SK-N-SH (cell line): ENCODE results near the gene NFATC2IP. TPM values are rescaled to one million over a fixed set of nuclear protein-coding genes. Genes with fewer than 3 reads are reported as not detected.
A peak's percentile ranks its signal among the peaks of the same experiment; 100 is the strongest.

ENCODE experiments used
- CTCF ChIA-PET: fragments of 300-600, 350-600 bp; formaldehyde crosslinking; extraction: SDS; loops from one replicate; lab custom pipeline; 2021; lab: Yijun Ruan, JAX
- POLR2A ChIA-PET: fragments of 350-600 bp; sonication (Branson Sonifier 250); formaldehyde crosslinking; extraction: SDS; loops from one replicate; lab custom pipeline; 2020; ENCODE audit warnings: antibody characterized with exemption, inconsistent platforms; lab: Yijun Ruan, JAX
- DNase-seq: peaks from one replicate; pipeline ENCODE4 v3.0.0; 2012
- H2AFZ ChIP-seq: fragments of 200-600 bp; sonication (generic); 2 replicates; pipeline ENCODE4 v1.8.1; 2016; ENCODE audit warnings: antibody characterized with exemption, mild to moderate bottlenecking, low read depth
- H3F3A ChIP-seq: fragments of 200-600 bp; sonication (generic); replicated peaks from 2 replicates; pipeline ENCODE3; 2016; ENCODE audit warnings: antibody characterized with exemption, mild to moderate bottlenecking; ENCODE audit not compliant: insufficient read depth
- H3K27ac ChIP-seq, 2 experiments: fragments of 200-500 bp in 1 of 2; fragments of 200-600 bp in 1 of 2; sonication (Bioruptor generic) in 1 of 2; sonication (generic), shearing (Covaris generic) in 1 of 2; 2 replicates each; pipeline versions ENCODE4 v1.5.1 to v1.6.1; 2014 to 2016; ENCODE audit warnings: low read depth in 2 of 2, inconsistent platforms in 1 of 2, low read length in 1 of 2, mild to moderate bottlenecking in 1 of 2, mixed read lengths in 1 of 2
- H3K27me3 ChIP-seq: fragments of 200-600 bp; sonication (generic), shearing (Covaris generic); 2 replicates; pipeline ENCODE4 v1.6.1; 2016; ENCODE audit warnings: mixed run types; ENCODE audit not compliant: insufficient read depth
- H3K36me3 ChIP-seq, 2 experiments: fragments of 200-500 bp in 1 of 2; fragments of 200-600 bp in 1 of 2; sonication (Bioruptor generic) in 1 of 2; sonication (generic) in 1 of 2; replicated peaks in 1 of 2; 2 replicates each; pipeline versions ENCODE3 to v1.5.1; 2014 to 2016; ENCODE audit warnings: low read length in 1 of 2, mild to moderate bottlenecking in 1 of 2; ENCODE audit not compliant: insufficient read depth in 2 of 2, control insufficient read depth in 1 of 2
- H3K4me1 ChIP-seq, 2 experiments: fragments of 200-500 bp in 1 of 2; fragments of 200-600 bp in 1 of 2; sonication (Bioruptor generic) in 1 of 2; sonication (generic), shearing (Covaris generic) in 1 of 2; 2 replicates each; pipeline versions ENCODE4 v1.5.1 to v1.6.1; 2014 to 2016; ENCODE audit warnings: low read depth in 1 of 2, low read length in 1 of 2, mixed run types in 1 of 2; ENCODE audit not compliant: insufficient read depth in 2 of 2, control insufficient read depth in 1 of 2
- H3K4me2 ChIP-seq: fragments of 200-600 bp; sonication (generic), shearing (Covaris generic); 2 replicates; pipeline ENCODE4 v1.6.1; 2017; ENCODE audit warnings: mixed run types
- H3K4me3 ChIP-seq, 2 experiments: fragments of 200-500 bp in 1 of 2; fragments of 200-600 bp in 1 of 2; sonication (Bioruptor generic) in 1 of 2; sonication (generic), shearing (Covaris generic) in 1 of 2; 2 replicates each; pipeline versions ENCODE4 v1.5.1 to v1.8.1; 2014 to 2016; ENCODE audit warnings: low read depth in 2 of 2, inconsistent platforms in 1 of 2, low read length in 1 of 2, mild to moderate bottlenecking in 1 of 2, mixed read lengths in 1 of 2, moderate library complexity in 1 of 2
- H3K79me2 ChIP-seq: fragments of 200-600 bp; sonication (generic); 2 replicates; pipeline ENCODE4 v1.8.1; 2017; ENCODE audit warnings: mild to moderate bottlenecking; ENCODE audit not compliant: insufficient read depth
- H3K9ac ChIP-seq: fragments of 200-600 bp; sonication (generic); 2 replicates; pipeline ENCODE4 v1.6.1; 2017; ENCODE audit warnings: mixed run types
- H3K9me2 ChIP-seq: fragments of 200-600 bp; sonication (generic); 2 replicates; pipeline ENCODE4 v1.6.1; 2017; ENCODE audit warnings: mixed run types
- H3K9me3 ChIP-seq: fragments of 200-600 bp; sonication (generic); 2 replicates; pipeline ENCODE4 v1.6.1; 2017; ENCODE audit warnings: mixed run types, mild to moderate bottlenecking, moderate library complexity
- H4K20me1 ChIP-seq: fragments of 200-600 bp; sonication (generic); 2 replicates; pipeline ENCODE4 v1.6.1; 2017; ENCODE audit warnings: mild to moderate bottlenecking, mixed run types; ENCODE audit not compliant: insufficient read depth
- EP300 ChIP-seq, 2 experiments: IDR thresholded peaks; 2 replicates each; pipeline versions ENCODE4 v1.4.0 to v1.6.1; 2012; ENCODE audit warnings: borderline replicate concordance in 1 of 2, low read depth in 1 of 2, low read length in 1 of 2
- GATA2 ChIP-seq: sonication (generic); formaldehyde crosslinking; IDR thresholded peaks from 2 replicates; pipeline ENCODE4 v1.5.0; 2020; ENCODE audit warnings: mild to moderate bottlenecking, missing genetic modification reagents
- MXI1 ChIP-seq: IDR thresholded peaks from 2 replicates; pipeline ENCODE4 v1.6.1; 2012; ENCODE audit warnings: mild to moderate bottlenecking, low read depth, low read length, improper control_type of control experiment
- NRF1 ChIP-seq: IDR thresholded peaks from 2 replicates; pipeline ENCODE4 v1.6.1; 2012; ENCODE audit warnings: low read depth, mild to moderate bottlenecking, low read length
- RXRA ChIP-seq: IDR thresholded peaks from 2 replicates; pipeline ENCODE4 v1.4.0; 2012; ENCODE audit warnings: low read depth, mild to moderate bottlenecking, borderline replicate concordance
- SIN3A ChIP-seq: IDR thresholded peaks from 2 replicates; pipeline ENCODE4 v1.6.1; 2012; ENCODE audit warnings: low read depth, mild to moderate bottlenecking, low read length, moderate library complexity, borderline replicate concordance
- TAF1 ChIP-seq: IDR thresholded peaks from 2 replicates; pipeline ENCODE4 v1.6.1; 2012; ENCODE audit warnings: low read depth, mild to moderate bottlenecking, low read length, moderate library complexity, borderline replicate concordance
- WGBS: methylation state at CpG from one replicate; pipeline ENCODE4 v1.1.6; 2017; ENCODE audit warnings: low lambda C conversion rate; 5-methylcytosine and 5-hydroxymethylcytosine counted together
- polyA plus RNA-seq, 3 experiments: library from polyadenylated mRNA; depleted of rRNA; stranded (reverse); fragments of >200 nt; gene quantifications; 2 replicates each; pipeline ENCODE4 v1.2.3, GENCODE V29; 2012
- TF ChIP-seq, protein P1 (sequence below): IDR thresholded peaks from 2 replicates; pipeline ENCODE4 v1.4.0; 2012; ENCODE audit warnings: low read depth, borderline replicate concordance
- TF ChIP-seq, protein P2 (sequence below): fragments of 200-600 bp; sonication (generic); IDR thresholded peaks from 2 replicates; pipeline ENCODE4 v1.6.1; 2017; ENCODE audit warnings: antibody characterized with exemption, mild to moderate bottlenecking, moderate library complexity
- TF ChIP-seq, protein P3 (sequence below): IDR thresholded peaks from 2 replicates; pipeline ENCODE4; 2012

NFATC2IP gene
- polyA plus RNA-seq, 1 of the 3 experiments (the other 2 are of a cell fraction) = 41.9 TPM

DNA sequence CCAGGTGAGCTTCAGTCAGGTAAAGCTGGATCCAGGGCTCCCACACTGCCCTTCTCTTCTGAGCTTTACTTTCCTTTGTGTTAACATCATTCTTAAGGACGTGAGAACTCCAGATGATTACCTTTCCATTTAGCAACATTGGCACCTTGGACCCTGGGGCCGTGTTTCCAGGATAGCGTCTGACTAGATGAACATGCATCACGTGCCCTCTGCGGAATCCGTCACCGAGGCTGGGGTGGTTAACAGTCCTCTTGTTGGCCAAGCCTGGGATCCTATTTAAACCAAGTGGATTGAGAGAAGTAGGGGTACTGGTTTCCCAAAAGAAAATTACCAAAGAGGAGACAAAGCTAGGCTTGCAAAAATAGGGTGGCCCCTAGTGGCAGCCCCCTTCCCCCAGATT is 30.2 kb downstream of the NFATC2IP start (continued):
- TF ChIP-seq, protein P1, sequence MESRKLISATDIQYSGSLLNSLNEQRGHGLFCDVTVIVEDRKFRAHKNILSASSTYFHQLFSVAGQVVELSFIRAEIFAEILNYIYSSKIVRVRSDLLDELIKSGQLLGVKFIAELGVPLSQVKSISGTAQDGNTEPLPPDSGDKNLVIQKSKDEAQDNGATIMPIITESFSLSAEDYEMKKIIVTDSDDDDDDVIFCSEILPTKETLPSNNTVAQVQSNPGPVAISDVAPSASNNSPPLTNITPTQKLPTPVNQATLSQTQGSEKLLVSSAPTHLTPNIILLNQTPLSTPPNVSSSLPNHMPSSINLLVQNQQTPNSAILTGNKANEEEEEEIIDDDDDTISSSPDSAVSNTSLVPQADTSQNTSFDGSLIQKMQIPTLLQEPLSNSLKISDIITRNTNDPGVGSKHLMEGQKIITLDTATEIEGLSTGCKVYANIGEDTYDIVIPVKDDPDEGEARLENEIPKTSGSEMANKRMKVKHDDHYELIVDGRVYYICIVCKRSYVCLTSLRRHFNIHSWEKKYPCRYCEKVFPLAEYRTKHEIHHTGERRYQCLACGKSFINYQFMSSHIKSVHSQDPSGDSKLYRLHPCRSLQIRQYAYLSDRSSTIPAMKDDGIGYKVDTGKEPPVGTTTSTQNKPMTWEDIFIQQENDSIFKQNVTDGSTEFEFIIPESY = no peak

DNA sequence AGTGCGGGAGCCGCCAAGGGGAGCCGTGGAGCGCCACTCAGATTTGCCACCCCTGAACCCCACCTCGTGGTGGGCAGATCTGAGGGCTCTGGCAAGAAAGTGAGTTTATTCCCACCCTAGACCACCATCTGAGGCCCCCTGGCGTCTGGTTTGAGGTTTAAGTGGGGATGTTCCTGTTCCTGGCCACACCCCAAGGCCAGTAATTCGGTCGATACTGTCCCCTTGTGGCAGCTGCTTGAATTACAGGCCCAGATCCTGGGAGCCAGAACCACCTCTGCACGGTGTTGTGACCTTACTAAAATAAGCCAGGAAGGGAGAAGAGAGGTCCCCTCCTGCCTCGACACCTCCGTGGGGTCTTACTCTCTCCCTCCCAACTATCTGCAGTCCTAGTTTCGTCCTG is 30.8 kb downstream of the NFATC2IP start:
- 80% methylated on average over 5 of the region's 12 CpGs for WGBS
- Histone ChIP-seq H3K9ac (no peak overlapping the region), H3K4me2 (no peak overlapping the region), H3K9me2 (no peaks in the 10 kb centered on the region), H3K4me3 (no peak overlapping the region), H3K36me3 (peaks cover 13 to 16% of the 10 kb centered on the region in 2 experiments), H3K4me1 (no peaks in the 10 kb centered on the region), H3K79me2 (peaks cover 10% of the 10 kb centered on the region), H3K27ac (no peak overlapping the region), H2AFZ (no peak overlapping the region), H3K9me3 (no peaks in the 10 kb centered on the region), H3F3A (no peaks in the 10 kb centered on the region), H4K20me1 (no peaks in the 10 kb centered on the region), H3K27me3 (no peaks in the 10 kb centered on the region)
- DNase-seq = peak; percentile 72
- TF ChIP-seq GATA2 (no peak), SIN3A (no peak), EP300 (IDR thresholded peaks at IDR 0.05; ENCODE audit: borderline replicate concordance in 1 of 2, low read depth in 1 of 2, low read length in 1 of 2) (no peak), RXRA (no peak), MXI1 (no peak)
- TF ChIP-seq, protein P2, sequence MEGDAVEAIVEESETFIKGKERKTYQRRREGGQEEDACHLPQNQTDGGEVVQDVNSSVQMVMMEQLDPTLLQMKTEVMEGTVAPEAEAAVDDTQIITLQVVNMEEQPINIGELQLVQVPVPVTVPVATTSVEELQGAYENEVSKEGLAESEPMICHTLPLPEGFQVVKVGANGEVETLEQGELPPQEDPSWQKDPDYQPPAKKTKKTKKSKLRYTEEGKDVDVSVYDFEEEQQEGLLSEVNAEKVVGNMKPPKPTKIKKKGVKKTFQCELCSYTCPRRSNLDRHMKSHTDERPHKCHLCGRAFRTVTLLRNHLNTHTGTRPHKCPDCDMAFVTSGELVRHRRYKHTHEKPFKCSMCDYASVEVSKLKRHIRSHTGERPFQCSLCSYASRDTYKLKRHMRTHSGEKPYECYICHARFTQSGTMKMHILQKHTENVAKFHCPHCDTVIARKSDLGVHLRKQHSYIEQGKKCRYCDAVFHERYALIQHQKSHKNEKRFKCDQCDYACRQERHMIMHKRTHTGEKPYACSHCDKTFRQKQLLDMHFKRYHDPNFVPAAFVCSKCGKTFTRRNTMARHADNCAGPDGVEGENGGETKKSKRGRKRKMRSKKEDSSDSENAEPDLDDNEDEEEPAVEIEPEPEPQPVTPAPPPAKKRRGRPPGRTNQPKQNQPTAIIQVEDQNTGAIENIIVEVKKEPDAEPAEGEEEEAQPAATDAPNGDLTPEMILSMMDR = peak; percentile 57
- TF ChIP-seq, protein P1 = no peak
- ChIA-PET POLR2A (no interaction called here), CTCF (no interaction called here)

DNA sequence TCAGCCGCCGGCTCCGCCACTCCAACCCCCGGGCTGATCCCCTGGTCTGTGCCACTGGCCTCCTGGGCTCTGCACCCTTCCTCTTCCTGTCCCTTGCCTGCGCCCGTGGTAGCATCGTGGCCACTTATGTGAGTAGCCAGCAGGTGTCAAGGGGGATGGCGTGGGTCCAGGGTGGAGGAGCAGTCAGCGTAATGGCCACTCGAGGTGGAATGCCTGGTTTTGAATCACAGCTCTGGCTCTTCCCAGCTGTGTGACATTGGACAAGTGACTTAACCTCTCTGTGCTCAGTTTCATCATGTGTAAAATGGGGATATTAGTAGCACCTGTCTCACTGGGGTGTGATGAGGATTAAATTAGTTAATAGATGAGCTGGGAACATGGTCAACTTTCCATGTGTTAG is 31.7 kb downstream of the NFATC2IP start:
- Histone ChIP-seq H3K9me3 (no peaks in the 10 kb centered on the region), H3K4me2 (no peak overlapping the region), H4K20me1 (no peaks in the 10 kb centered on the region), H3K79me2 (peaks cover under 1% of the 10 kb centered on the region; the same call in 1 of the 2 replicates), H3K4me1 (no peaks in the 10 kb centered on the region), H3K27me3 (no peaks in the 10 kb centered on the region), H3K36me3 (peaks cover 16 to 22% of the 10 kb centered on the region in 2 experiments), H3K27ac (no peak overlapping the region), H3K4me3 (no peak overlapping the region), H3F3A (no peaks in the 10 kb centered on the region), H2AFZ (no peak overlapping the region), H3K9me2 (no peaks in the 10 kb centered on the region), H3K9ac (no peak overlapping the region)
- ChIA-PET CTCF (interaction anchor here (0.9 to 1.0 kb wide), 2 partner anchors 21 to 37 kb away, joined by 3 to 4 read pairs; no protein-coding TSS in a partner anchor), POLR2A (no interaction called here)
- DNase-seq = no peak
- 96% methylated on average over 4 of the region's 10 CpGs for WGBS
- TF ChIP-seq, protein P3, sequence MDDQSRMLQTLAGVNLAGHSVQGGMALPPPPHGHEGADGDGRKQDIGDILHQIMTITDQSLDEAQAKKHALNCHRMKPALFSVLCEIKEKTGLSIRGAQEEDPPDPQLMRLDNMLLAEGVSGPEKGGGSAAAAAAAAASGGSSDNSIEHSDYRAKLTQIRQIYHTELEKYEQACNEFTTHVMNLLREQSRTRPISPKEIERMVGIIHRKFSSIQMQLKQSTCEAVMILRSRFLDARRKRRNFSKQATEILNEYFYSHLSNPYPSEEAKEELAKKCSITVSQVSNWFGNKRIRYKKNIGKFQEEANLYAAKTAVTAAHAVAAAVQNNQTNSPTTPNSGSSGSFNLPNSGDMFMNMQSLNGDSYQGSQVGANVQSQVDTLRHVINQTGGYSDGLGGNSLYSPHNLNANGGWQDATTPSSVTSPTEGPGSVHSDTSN = no peak
- TF ChIP-seq NRF1 (no peak), TAF1 (no peak), MXI1 (no peak)
- TF ChIP-seq, protein P2 = no peak
